Trophoblast cell (in vitro differentiated cells and primary cell): Measurements from ENCODE around the gene PXDN.

Source experiments
- DNase-seq, 2 donors: peaks; one replicate each; pipeline ENCODE4 v3.0.0-alpha.2; 2016
- H2AFZ ChIP-seq: 2 replicates; pipeline ENCODE4 v1.6.1; 2013; ENCODE audit warnings: low read length, moderate library complexity, mild to moderate bottlenecking; ENCODE audit not compliant: insufficient read depth, poor library complexity
- H2AK5ac ChIP-seq: 2 replicates; pipeline ENCODE4 v1.6.1; 2013; ENCODE audit warnings: mild to moderate bottlenecking, low read length
- H2BK120ac ChIP-seq: 2 replicates; pipeline ENCODE4 v1.6.1; 2013; ENCODE audit warnings: low read length, mild to moderate bottlenecking, moderate library complexity; ENCODE audit not compliant: insufficient read depth, poor library complexity
- H2BK12ac ChIP-seq: 2 replicates; pipeline ENCODE4 v1.6.1; 2013; ENCODE audit warnings: mild to moderate bottlenecking, low read length, moderate library complexity
- H2BK5ac ChIP-seq: 2 replicates; pipeline ENCODE4 v1.6.1; 2013; ENCODE audit warnings: low read length, low read depth, moderate library complexity, mild to moderate bottlenecking; ENCODE audit not compliant: poor library complexity
- H3K14ac ChIP-seq: 2 replicates; pipeline ENCODE4 v1.6.1; 2013; ENCODE audit warnings: mild to moderate bottlenecking, low read length
- H3K18ac ChIP-seq: 2 replicates; pipeline ENCODE4 v1.6.1; 2013; ENCODE audit warnings: mild to moderate bottlenecking, low read length
- H3K23ac ChIP-seq: 2 replicates; pipeline ENCODE4 v1.6.1; 2013; ENCODE audit warnings: low read length
- H3K27ac ChIP-seq: 2 replicates; pipeline ENCODE4 v1.5.1; 2013; ENCODE audit warnings: low read depth, mild to moderate bottlenecking, inconsistent platforms, low read length, moderate library complexity
- H3K27me3 ChIP-seq: 2 replicates; pipeline ENCODE4 v1.6.1; 2013; ENCODE audit warnings: inconsistent platforms, mild to moderate bottlenecking, low read length, moderate library complexity; ENCODE audit not compliant: insufficient read depth
- H3K36me3 ChIP-seq, 2 experiments: 1 replicate in 1 of 2; 2 replicates in 1 of 2; pipeline ENCODE4 v1.6.1; 2013; ENCODE audit warnings: low read length in 2 of 2, mild to moderate bottlenecking in 2 of 2, moderate library complexity in 1 of 2; ENCODE audit not compliant: insufficient read depth in 2 of 2, control insufficient read depth in 1 of 2
- H3K4ac ChIP-seq: 2 replicates; pipeline ENCODE4 v1.6.1; 2013; ENCODE audit warnings: low read depth, mild to moderate bottlenecking, low read length, moderate library complexity
- H3K4me1 ChIP-seq, 2 experiments: 1 replicate in 1 of 2; 2 replicates in 1 of 2; pipeline ENCODE4 v1.6.1; 2013; ENCODE audit warnings: low read length in 2 of 2, mild to moderate bottlenecking in 2 of 2, moderate library complexity in 1 of 2; ENCODE audit not compliant: insufficient read depth in 2 of 2, control insufficient read depth in 1 of 2
- H3K4me2 ChIP-seq: 2 replicates; pipeline ENCODE4 v1.6.1; 2013; ENCODE audit warnings: inconsistent platforms, mild to moderate bottlenecking, low read length, moderate library complexity
- H3K4me3 ChIP-seq: 2 replicates; pipeline ENCODE4 v1.5.1; 2013; ENCODE audit warnings: mild to moderate bottlenecking, low read depth, low read length, inconsistent platforms
- H3K79me1 ChIP-seq: one replicate; pipeline ENCODE4 v1.6.1; 2013; ENCODE audit warnings: low read length
- H3K79me2 ChIP-seq: 2 replicates; pipeline ENCODE4 v1.6.1; 2013; ENCODE audit warnings: low read length, mild to moderate bottlenecking; ENCODE audit not compliant: control insufficient read depth, insufficient read depth, poor library complexity
- H3K9ac ChIP-seq: 2 replicates; pipeline ENCODE4 v1.6.1; 2013; ENCODE audit warnings: mild to moderate bottlenecking, low read length
- H3K9me3 ChIP-seq: 2 replicates; pipeline ENCODE4 v1.6.1; 2013; ENCODE audit warnings: low read depth, mild to moderate bottlenecking, control low read depth, inconsistent platforms, low read length; ENCODE audit not compliant: insufficient read depth
- H4K12ac ChIP-seq: 2 replicates; pipeline ENCODE4 v1.6.1; 2013; ENCODE audit warnings: low read depth, mild to moderate bottlenecking, low read length, moderate library complexity
- H4K8ac ChIP-seq: 2 replicates; pipeline ENCODE4 v1.6.1; 2013; ENCODE audit warnings: low read depth, mild to moderate bottlenecking, low read length, moderate library complexity
- H4K91ac ChIP-seq: one replicate; pipeline ENCODE4 v1.6.1; 2013; ENCODE audit warnings: low read depth, mild to moderate bottlenecking, low read length, moderate library complexity
- WGBS: extraction: QIAGEN DNeasy Blood & Tissue Kit; methylation state at CpG from one replicate; pipeline ENCODE4 v1.1.7; 2013; ENCODE audit warnings: missing lambda C conversion rate; ENCODE audit not compliant: insufficient read length, insufficient coverage; ENCODE audit errors: extremely low coverage; 5-methylcytosine and 5-hydroxymethylcytosine counted together

The PXDN gene

GRCh38 chr2:1694371-1695271, 49.7 kb downstream of the PXDN start:
- H3K18ac ChIP-seq = peak overlapping the region; percentile 14
- peaks cover 6% of the 10 kb centered on the region for H3K79me2 ChIP-seq
- peak overlapping the region; percentile 10 for H3K4ac ChIP-seq
- H2BK120ac ChIP-seq = no peak overlapping the region
- H2BK12ac ChIP-seq = no peak overlapping the region
- H4K12ac ChIP-seq = no peak overlapping the region
- H3K36me3 ChIP-seq = peaks cover 12 to 14% of the 10 kb centered on the region in 2 experiments
- no peaks in the 10 kb centered on the region for H3K79me1 ChIP-seq
- no peak overlapping the region for H2BK5ac ChIP-seq
- peaks cover 6 to 13% of the 10 kb centered on the region in 2 experiments for H3K4me1 ChIP-seq
- no peak for DNase-seq
- H3K27ac ChIP-seq = no peak overlapping the region
- WGBS = no CpG with 5 or more reads among the region's 25 CpGs
- no peak overlapping the region for H4K8ac ChIP-seq
- H3K9ac ChIP-seq = no peak overlapping the region
- H4K91ac ChIP-seq = no peak overlapping the region
- no peaks in the 10 kb centered on the region for H3K27me3 ChIP-seq
- H3K9me3 ChIP-seq = no peaks in the 10 kb centered on the region
- no peak overlapping the region for H2AFZ ChIP-seq
- H3K4me2 ChIP-seq = no peak overlapping the region
- H3K4me3 ChIP-seq = no peak overlapping the region
- no peak overlapping the region for H2AK5ac ChIP-seq
- H3K14ac ChIP-seq = no peak overlapping the region
- no peak overlapping the region for H3K23ac ChIP-seq

- Histone ChIP-seq H4K8ac (no peak overlapping the region), H2BK5ac (no peak overlapping the region), H2AK5ac (no peak overlapping the region), H3K79me2 (peaks cover 6% of the 10 kb centered on the region), H3K4ac (no peak overlapping the region), H3K14ac (no peak overlapping the region), H2BK120ac (no peak overlapping the region), H3K27ac (no peak overlapping the region), H2AFZ (no peak overlapping the region), H4K12ac (no peak overlapping the region), H3K36me3 (peaks cover 15 to 16% of the 10 kb centered on the region in 2 experiments), H3K9ac (no peak overlapping the region), H4K91ac (no peak overlapping the region), H3K4me3 (no peak overlapping the region), H3K4me2 (no peak overlapping the region), H3K79me1 (no peaks in the 10 kb centered on the region), H2BK12ac (no peak overlapping the region), H3K23ac (no peak overlapping the region), H3K18ac (no peak overlapping the region), H3K27me3 (no peaks in the 10 kb centered on the region), H3K4me1 (peaks cover 6 to 13% of the 10 kb centered on the region in 2 experiments), H3K9me3 (no peaks in the 10 kb centered on the region)
- WGBS = no CpG with 5 or more reads among the region's 9 CpGs
- no peak for DNase-seq
Observed at GRCh38 chr2:1693723-1694122, 50.6 kb downstream of the PXDN start.

- Histone ChIP-seq H3K23ac (no peak overlapping the region), H2BK120ac (no peak overlapping the region), H3K14ac (no peak overlapping the region), H4K12ac (no peak overlapping the region), H3K36me3 (peaks cover 19 to 22% of the 10 kb centered on the region in 2 experiments), H3K9me3 (no peaks in the 10 kb centered on the region), H2AK5ac (no peak overlapping the region), H3K9ac (no peak overlapping the region), H2BK5ac (no peak overlapping the region), H3K18ac (peak overlapping the region; percentile 38), H4K91ac (no peak overlapping the region), H2BK12ac (no peak overlapping the region), H3K4me2 (no peak overlapping the region), H3K4me3 (no peak overlapping the region), H4K8ac (no peak overlapping the region), H3K79me2 (peaks cover 4% of the 10 kb centered on the region), H2AFZ (no peak overlapping the region), H3K4me1 (peaks cover 10 to 15% of the 10 kb centered on the region in 2 experiments), H3K4ac (no peak overlapping the region), H3K79me1 (no peaks in the 10 kb centered on the region), H3K27me3 (no peaks in the 10 kb centered on the region), H3K27ac (no peak overlapping the region)
- WGBS = no CpG with 5 or more reads among the region's 11 CpGs
- no peak for DNase-seq
Observed at GRCh38 chr2:1692342-1692741, 52.0 kb downstream of the PXDN start.

- Histone ChIP-seq H3K4me2 (no peak overlapping the region), H3K4ac (no peak overlapping the region), H3K27me3 (no peaks in the 10 kb centered on the region), H4K91ac (no peak overlapping the region), H2AK5ac (no peak overlapping the region), H2BK5ac (no peak overlapping the region), H4K8ac (no peak overlapping the region), H3K9ac (no peak overlapping the region), H2BK12ac (no peak overlapping the region), H3K18ac (no peak overlapping the region), H3K27ac (no peak overlapping the region), H2BK120ac (no peak overlapping the region), H3K4me3 (no peak overlapping the region), H3K9me3 (no peaks in the 10 kb centered on the region), H2AFZ (no peak overlapping the region), H3K36me3 (peaks cover 23 to 28% of the 10 kb centered on the region in 2 experiments), H3K14ac (no peak overlapping the region), H3K4me1 (peaks cover 19 to 25% of the 10 kb centered on the region in 2 experiments), H4K12ac (no peak overlapping the region), H3K79me2 (peaks cover 4% of the 10 kb centered on the region), H3K79me1 (peaks cover 4% of the 10 kb centered on the region), H3K23ac (no peak overlapping the region)
- no peak for DNase-seq
- WGBS = 100% methylated on average over 1 of the region's 9 CpGs
Observed at GRCh38 chr2:1691366-1691765, 52.9 kb downstream of the PXDN start.
